OCI-LY3 (cell line): Measurements from ENCODE around the gene AGBL1.

ENCODE experiments used
- H2AFZ ChIP-seq: fragments of 200-600, 300-600 bp; shearing (Covaris generic); 2 replicates; pipeline ENCODE4 v1.6.0; 2014; ENCODE audit warnings: antibody characterized with exemption, low read depth, low read length
- H3K27ac ChIP-seq: fragments of 200-600, 300-600 bp; sonication (generic); 2 replicates; pipeline ENCODE4 v1.5.1; 2014; ENCODE audit warnings: mild to moderate bottlenecking, low read length, moderate library complexity, mixed read lengths
- H3K27me3 ChIP-seq: fragments of 200-600, 300-600 bp; sonication (generic); 2 replicates; pipeline ENCODE4 v1.6.1; 2014; ENCODE audit warnings: low read depth, low read length, mixed read lengths
- H3K36me3 ChIP-seq: fragments of 200-600, 300-600 bp; sonication (generic); replicated peaks from 2 replicates; pipeline ENCODE3; 2014; ENCODE audit warnings: low read depth, low read length, mixed read lengths
- H3K4me1 ChIP-seq: fragments of 300-600, 200-600 bp; sonication (generic); 2 replicates; pipeline ENCODE4 v1.6.1; 2014; ENCODE audit warnings: low read length, mixed read lengths
- H3K4me2 ChIP-seq: fragments of 200-600, 300-600 bp; sonication (generic); 2 replicates; pipeline ENCODE4 v1.6.1; 2014; ENCODE audit warnings: low read length, mixed read lengths
- H3K4me3 ChIP-seq: fragments of 300-600, 200-600 bp; sonication (generic); 2 replicates; pipeline ENCODE4 v1.5.1; 2014; ENCODE audit warnings: antibody characterized with exemption, mild to moderate bottlenecking, low read length, moderate library complexity
- H3K79me2 ChIP-seq: fragments of 300-600, 200-600 bp; shearing (Covaris generic); 2 replicates; pipeline ENCODE4 v1.6.1; 2014; ENCODE audit warnings: mild to moderate bottlenecking, low read length, mixed read lengths
- H3K9ac ChIP-seq: fragments of 300-600, 200-600 bp; shearing (Covaris generic); 2 replicates; pipeline ENCODE4 v1.6.0; 2014; ENCODE audit warnings: mild to moderate bottlenecking, low read length, moderate library complexity
- H3K9me3 ChIP-seq: fragments of 200-600, 300-600 bp; shearing (Covaris generic); 2 replicates; pipeline ENCODE4 v1.6.1; 2014; ENCODE audit warnings: low read length, mixed read lengths; ENCODE audit not compliant: insufficient read depth
- H4K20me1 ChIP-seq: fragments of 200-600, 300-600 bp; sonication (generic); 2 replicates; pipeline ENCODE4 v1.6.1; 2016; ENCODE audit warnings: low read length, mixed read lengths; ENCODE audit not compliant: insufficient read depth
- CTCF ChIP-seq: fragments of 200-600, 300-600 bp; sonication (generic); IDR thresholded peaks from 2 replicates; pipeline ENCODE4 v1.5.1; 2014; ENCODE audit warnings: antibody characterized with exemption, low read length, low read depth
- EZH2phosphoT487 ChIP-seq: fragments of 200-600 bp; shearing (Covaris generic); IDR thresholded peaks from 2 replicates; pipeline ENCODE4 v1.6.1; 2018; ENCODE audit warnings: antibody characterized with exemption, mixed run types, low read depth

Gene AGBL1

GRCh38 chr15:86425746-86426145 lies 346.1 kb downstream of the AGBL1 start:
- no peak overlapping the region for H3K4me2 ChIP-seq

GRCh38 chr15:86432861-86433260 lies 353.2 kb downstream of the AGBL1 start:
- no peaks in the 10 kb centered on the region for H3K4me1 ChIP-seq
- H3K9me3 ChIP-seq: no peaks in the 10 kb centered on the region
- H3K9ac ChIP-seq: no peak overlapping the region
- no peaks in the 10 kb centered on the region for H4K20me1 ChIP-seq
- H3K36me3 ChIP-seq: no peaks in the 10 kb centered on the region
- H3K79me2 ChIP-seq: no peaks in the 10 kb centered on the region
- H2AFZ ChIP-seq: no peak overlapping the region
- no peak overlapping the region for H3K27ac ChIP-seq
- peaks cover 4% of the 10 kb centered on the region; the same call in 1 of the 2 replicates for H3K27me3 ChIP-seq
- H3K4me2 ChIP-seq: no peak overlapping the region
- TF ChIP-seq CTCF: no peak
- no peak for TF ChIP-seq EZH2phosphoT487
- no peak overlapping the region for H3K4me3 ChIP-seq

More at GRCh38 chr15:86425746-86426145, 346.1 kb downstream of the AGBL1 start:
- TF ChIP-seq EZH2phosphoT487 (no peak), CTCF (no peak)
- H3K4me1 ChIP-seq: no peaks in the 10 kb centered on the region
- H3K9me3 ChIP-seq: no peaks in the 10 kb centered on the region
- H3K36me3 ChIP-seq: no peaks in the 10 kb centered on the region
- no peaks in the 10 kb centered on the region for H3K79me2 ChIP-seq
- H4K20me1 ChIP-seq: no peaks in the 10 kb centered on the region
- H3K27ac ChIP-seq: no peak overlapping the region
- H3K9ac ChIP-seq: no peak overlapping the region
- no peaks in the 10 kb centered on the region for H3K27me3 ChIP-seq
- H3K4me3 ChIP-seq: no peak overlapping the region
- H2AFZ ChIP-seq: no peak overlapping the region

GRCh38 chr15:86433983-86434382 lies 354.3 kb downstream of the AGBL1 start:
- H2AFZ ChIP-seq: no peak overlapping the region
- no peak overlapping the region for H3K4me3 ChIP-seq
- no peaks in the 10 kb centered on the region for H4K20me1 ChIP-seq
- TF ChIP-seq CTCF: no peak
- TF ChIP-seq EZH2phosphoT487: no peak
- no peaks in the 10 kb centered on the region for H3K4me1 ChIP-seq
- no peak overlapping the region for H3K9ac ChIP-seq
- peaks cover 4% of the 10 kb centered on the region; the same call in 1 of the 2 replicates for H3K27me3 ChIP-seq
- H3K79me2 ChIP-seq: no peaks in the 10 kb centered on the region
- no peak overlapping the region for H3K4me2 ChIP-seq
- no peak overlapping the region for H3K27ac ChIP-seq
- no peaks in the 10 kb centered on the region for H3K9me3 ChIP-seq
- no peaks in the 10 kb centered on the region for H3K36me3 ChIP-seq

GRCh38 chr15:86439614-86440013 lies 359.9 kb downstream of the AGBL1 start:
- no peak overlapping the region for H3K27ac ChIP-seq
- no peak overlapping the region for H2AFZ ChIP-seq
- no peak overlapping the region for H3K4me2 ChIP-seq
- no peaks in the 10 kb centered on the region for H3K36me3 ChIP-seq
- no peaks in the 10 kb centered on the region for H3K4me1 ChIP-seq
- no peak overlapping the region for H3K4me3 ChIP-seq
- H3K79me2 ChIP-seq: no peaks in the 10 kb centered on the region
- no peak for TF ChIP-seq EZH2phosphoT487
- no peak for TF ChIP-seq CTCF
- H3K9me3 ChIP-seq: no peaks in the 10 kb centered on the region
- no peaks in the 10 kb centered on the region; the same call in 1 of the 2 replicates for H3K27me3 ChIP-seq
- no peaks in the 10 kb centered on the region for H4K20me1 ChIP-seq
- H3K9ac ChIP-seq: no peak overlapping the region
